RKO (cell line): ENCODE data around the gene SLIT1.

Experiments
- DNase-seq: peaks from one replicate; pipeline ENCODE4 v3.0.0-alpha.2; 2016; ENCODE audit warnings: low spot score

SLIT1 gene

DNA sequence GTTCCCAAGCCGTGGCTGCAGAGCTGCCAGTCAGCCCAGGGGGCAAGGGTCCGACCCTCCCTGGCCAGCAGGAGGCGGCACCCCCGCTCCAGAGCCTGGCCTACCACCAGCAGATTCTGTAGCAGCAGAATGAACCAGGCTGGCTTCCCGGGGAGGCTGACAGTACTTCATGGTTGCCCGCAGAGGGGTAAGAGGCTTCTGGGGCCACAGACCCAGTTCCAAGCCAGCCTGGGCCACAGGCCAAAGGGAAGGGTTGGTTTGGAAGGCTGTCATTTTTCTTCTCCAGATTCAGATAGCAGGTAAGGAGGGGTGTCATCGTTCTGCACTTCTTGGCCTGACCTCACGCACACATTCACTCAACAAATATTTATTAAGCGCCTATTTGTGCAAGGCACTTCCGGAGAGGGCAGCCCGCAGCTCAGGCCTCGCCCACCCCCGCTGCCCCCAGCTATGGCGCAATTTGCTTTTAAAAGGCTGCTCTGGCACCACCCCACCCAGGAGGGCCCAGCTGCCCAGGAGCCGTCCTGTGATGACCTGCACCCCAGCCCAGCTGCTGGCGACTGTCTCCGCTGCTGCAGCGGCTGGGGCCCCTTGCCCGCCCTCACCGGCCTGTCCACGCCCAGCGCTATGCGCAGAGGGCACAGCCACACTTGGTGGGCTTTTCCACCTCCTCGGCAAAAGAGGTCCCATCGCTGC is 185.1 kb downstream of the SLIT1 start:
- DNase-seq, result no peak

DNA sequence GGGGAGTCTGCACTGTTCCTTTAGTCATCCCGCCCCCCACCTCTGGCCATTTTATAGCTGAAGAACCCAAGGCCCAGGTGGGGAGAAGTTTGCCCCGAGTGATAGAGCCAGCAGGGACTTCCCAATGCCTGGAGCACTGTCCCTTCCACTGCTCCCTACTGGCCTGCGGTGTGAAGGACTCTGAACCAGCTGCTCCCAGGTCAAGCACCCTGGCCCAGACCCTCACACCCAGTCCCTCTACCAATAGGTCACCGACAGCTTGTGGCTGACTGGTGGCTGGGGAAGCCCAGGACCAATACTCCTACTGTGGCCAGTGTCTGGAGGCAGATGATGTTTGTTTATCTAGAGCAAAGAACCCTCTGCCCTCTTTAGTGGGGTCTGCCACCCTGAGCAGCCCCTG is 185.8 kb downstream of the SLIT1 start:
- DNase-seq, result no peak

- no peak for DNase-seq
Observed at GRCh38 chr10:96999337-96999736, 186.4 kb downstream of the SLIT1 start.

GRCh38 chr10:96998329-96998888 is 187.3 kb downstream of the SLIT1 start:
- peak; percentile 68 for DNase-seq

DNA sequence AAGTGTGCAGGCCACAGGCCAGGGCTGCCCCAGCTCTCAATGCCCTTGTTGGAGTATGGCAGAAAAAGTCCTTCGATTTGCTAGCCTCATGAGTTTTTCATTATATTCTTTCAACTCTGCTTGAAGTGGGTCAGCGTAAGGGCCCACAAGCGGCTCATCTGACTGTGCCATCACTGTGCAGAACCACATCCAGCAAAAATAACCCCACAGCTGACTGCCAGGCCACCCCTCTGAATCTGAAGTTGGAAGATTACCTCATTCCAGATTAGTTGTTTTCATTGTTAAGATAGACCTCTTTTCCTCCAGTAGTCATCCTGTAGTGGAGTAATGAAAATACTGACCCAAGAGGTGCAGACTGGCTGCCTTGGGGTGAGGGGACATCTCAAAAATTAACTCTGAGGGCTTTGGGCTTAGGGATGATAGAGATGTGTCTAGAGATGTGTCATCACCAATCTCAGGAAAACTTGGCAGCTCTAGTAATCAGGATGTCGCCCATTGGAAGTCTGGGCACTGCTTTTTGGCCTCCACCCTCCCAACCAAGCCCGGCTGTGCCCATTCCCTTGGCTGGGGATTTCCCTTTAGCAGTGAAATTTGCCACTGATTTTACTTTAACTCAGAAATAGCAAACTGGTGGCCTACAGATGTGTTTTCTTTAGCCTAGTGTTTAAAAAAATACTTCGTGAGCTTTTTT is 189.3 kb downstream of the SLIT1 start:
- no peak for DNase-seq

GRCh38 chr10:96995851-96996250 is 189.9 kb downstream of the SLIT1 start:
- no peak for DNase-seq

DNA sequence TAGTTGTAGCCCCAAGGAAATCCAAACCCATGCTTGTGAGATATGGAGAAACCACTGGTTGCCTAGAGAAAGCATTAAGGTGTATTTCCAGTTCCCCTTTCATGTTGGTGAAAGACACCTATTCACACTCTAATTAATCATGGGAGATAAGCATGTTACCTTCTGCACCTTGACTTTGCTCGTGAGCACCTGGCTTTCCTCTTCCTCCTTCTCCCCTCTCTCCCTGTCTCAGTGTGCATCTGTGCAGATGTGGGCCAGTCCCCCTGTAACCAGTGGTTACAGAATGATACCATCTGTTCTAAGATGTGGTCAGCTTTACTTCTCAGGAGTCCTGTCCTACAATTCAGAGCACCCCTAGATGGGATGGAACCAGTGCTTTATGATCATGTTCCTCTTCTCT is 193.0 kb downstream of the SLIT1 start:
- no peak for DNase-seq

GRCh38 chr10:96991313-96991841 is 194.4 kb downstream of the SLIT1 start:
- peak; percentile 7 for DNase-seq

GRCh38 chr10:96988426-96988825 is 197.3 kb downstream of the SLIT1 start:
- no peak for DNase-seq

DNA sequence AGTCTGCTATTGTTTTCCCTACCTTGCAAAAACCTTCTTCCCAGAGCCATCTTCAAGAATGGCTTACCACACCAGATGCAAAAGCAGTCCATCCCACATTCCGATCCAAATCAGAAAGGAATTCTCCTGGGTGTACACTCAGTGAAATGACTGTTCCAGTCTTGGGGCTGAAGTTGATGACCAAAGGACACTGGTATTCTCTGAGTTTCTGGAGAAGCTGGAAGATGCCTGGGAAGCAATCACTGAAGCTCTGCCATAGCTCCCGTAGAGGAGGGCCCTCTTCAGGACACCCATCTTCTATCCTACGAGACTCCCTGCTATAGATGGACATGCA is 197.9 kb downstream of the SLIT1 start:
- DNase-seq, result no peak

- DNase-seq, result no peak
Observed at GRCh38 chr10:96987141-96987841, 198.5 kb downstream of the SLIT1 start.

DNA sequence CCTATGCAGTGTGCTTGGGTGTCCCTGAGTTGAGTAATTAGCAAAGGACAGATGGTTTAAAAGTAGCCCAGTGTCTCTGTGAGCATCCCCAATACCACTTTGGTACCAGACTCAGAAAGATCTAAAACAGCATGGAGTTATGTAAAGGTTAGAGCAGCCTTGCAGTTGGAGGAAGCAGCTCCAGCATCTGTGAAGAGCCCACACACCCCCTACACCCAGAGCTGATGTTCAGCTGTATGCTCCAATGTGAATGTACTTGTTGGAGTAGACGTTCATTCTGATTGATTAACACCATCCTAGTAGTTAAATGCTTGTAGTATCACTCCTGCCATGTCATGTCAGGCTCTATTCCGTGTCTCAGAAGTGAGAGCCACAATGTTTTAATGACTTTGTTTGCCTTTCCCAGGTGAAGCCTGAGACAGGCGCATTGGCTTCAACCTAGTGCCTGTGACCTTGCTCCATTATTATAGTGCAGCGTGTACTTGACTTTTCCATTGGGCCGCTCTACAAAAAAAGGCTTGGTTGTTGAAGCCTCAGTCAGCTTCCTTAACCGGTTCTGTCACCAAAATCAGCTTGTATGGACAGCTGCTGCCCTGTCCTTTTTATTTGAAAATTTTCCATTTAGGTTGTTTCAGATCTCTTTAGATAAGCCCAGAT is 199.4 kb downstream of the SLIT1 start:
- no peak for DNase-seq

- no peak for DNase-seq
Observed at GRCh38 chr10:96984541-96985131, 201.1 kb downstream of the SLIT1 start.

GRCh38 chr10:96982149-96982930 is 203.4 kb downstream of the SLIT1 start:
- no peak for DNase-seq

DNA sequence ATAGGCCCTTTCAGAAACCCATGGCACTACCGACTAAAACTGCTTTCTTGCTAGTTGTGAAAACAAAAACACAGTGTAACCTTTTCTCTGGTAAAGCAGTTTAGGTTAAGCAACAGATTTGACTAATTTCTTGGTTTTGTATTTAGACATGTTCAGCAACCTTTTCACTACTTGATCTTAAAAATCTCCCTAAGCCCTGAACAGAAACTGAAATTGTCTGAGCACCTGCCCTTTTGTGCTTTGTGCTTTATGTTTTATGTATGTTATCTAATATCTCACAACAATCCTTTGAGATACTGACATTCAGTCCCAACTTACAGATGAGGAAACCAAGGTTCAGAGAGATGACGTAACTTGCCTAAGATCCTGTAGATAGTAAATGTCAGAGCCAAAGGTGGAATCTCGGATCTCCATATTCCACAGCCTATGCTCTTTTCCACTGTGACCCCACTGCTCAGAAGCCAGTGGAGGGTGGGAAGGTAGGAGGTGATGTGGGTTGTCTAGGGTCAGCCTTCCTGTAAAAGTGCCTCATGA is 207.1 kb downstream of the SLIT1 start:
- no peak for DNase-seq

DNA sequence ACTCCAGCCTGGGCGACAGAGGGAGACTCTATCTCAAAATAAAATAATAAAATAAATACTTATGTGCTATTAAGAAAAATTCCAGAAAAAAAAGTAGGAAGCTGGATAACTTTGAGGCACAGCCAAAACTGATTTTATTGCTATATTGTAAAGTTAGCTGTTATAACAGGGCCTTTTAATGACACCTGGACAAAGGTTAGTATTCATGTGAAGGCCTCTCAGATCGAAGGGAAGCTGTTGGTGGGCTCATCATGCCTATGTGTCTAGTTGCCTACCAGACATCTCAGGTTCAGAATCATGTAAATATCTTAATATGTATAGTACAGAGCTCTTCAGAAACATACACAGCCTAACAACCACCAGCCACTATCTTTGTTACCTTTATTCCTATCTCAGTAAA is 210.6 kb downstream of the SLIT1 start:
- DNase-seq, result no peak

- DNase-seq, result no peak
Observed at GRCh38 chr10:96973809-96974747, 211.7 kb downstream of the SLIT1 start.

DNA sequence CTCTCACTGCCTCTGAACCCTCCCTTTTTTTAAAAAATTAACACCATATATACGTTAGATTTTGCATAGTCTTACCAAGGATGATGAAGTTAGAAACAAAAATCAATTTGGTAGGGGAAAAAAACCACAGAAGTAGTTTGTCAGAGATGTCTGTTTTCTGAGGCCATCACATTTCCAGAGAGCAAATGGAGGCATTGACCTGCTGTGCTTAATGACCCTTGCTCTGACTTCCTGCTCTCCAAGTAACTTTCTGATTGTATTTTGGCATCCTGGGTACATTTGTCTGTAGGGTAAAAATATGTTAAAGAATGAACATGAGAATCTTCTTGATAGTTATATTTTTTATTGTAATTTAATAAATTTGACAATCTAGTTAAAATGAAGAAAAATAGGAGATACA is 213.5 kb downstream of the SLIT1 start:
- no peak for DNase-seq

DNA sequence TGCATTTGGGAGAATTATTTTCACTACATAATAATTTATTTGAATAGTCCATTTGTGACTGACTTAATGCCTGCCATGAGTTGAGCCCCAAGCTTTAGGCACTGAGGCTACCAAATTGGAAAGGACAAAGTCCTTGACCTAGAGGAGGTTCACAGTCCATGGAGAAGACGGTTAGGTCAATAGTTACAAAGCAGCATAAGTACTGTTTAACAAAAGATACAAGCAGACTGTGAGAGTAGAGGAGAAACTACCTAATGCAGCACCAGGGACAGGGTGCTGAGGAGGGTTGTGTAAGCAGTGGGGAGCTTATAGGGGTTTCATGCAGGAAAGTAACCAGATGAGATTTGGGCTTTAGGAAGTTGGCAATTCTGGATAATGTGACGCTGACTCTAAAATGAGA is 214.4 kb downstream of the SLIT1 start:
- DNase-seq, result no peak
